ENCODE measurements around the gene COL23A1. TPM values are rescaled to one million over a fixed set of nuclear protein-coding genes. Genes with fewer than 3 reads are reported as not detected.

The COL23A1 gene
- total and polyA plus RNA-seq, 2 experiments from 2014 or later: 1.1 to 5.1 TPM

DNA sequence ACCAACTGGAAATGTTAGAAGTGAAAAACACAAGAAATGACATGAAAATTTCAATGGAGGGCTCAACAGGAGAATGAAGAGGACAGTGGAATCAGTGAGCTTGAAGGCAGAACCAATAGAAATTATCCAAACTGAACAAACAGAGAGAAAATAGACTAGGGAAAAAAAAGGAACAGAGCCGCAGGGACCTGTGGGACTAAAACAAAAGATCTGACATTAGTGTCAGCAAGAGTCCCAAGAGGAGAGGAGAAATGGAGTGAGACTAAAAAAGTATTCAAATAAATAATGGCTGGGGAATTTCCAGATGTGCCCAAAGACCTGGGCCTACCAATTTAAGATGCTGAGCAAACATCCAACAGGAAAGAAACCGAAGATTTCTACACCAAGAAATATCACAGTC is 182.5 kb downstream of the COL23A1 start:
- H3K79me2 ChIP-seq: no peaks in the 10 kb centered on the region
- no peak for TF ChIP-seq EZH2 (IDR thresholded peaks at IDR 0.05; ENCODE audit: borderline replicate concordance)
- no peak for TF ChIP-seq EZH2phosphoT487 (IDR thresholded peaks at IDR 0.05; ENCODE audit: low read depth, severe bottlenecking, unreplicated experiment)
- TF ChIP-seq, protein P1, sequence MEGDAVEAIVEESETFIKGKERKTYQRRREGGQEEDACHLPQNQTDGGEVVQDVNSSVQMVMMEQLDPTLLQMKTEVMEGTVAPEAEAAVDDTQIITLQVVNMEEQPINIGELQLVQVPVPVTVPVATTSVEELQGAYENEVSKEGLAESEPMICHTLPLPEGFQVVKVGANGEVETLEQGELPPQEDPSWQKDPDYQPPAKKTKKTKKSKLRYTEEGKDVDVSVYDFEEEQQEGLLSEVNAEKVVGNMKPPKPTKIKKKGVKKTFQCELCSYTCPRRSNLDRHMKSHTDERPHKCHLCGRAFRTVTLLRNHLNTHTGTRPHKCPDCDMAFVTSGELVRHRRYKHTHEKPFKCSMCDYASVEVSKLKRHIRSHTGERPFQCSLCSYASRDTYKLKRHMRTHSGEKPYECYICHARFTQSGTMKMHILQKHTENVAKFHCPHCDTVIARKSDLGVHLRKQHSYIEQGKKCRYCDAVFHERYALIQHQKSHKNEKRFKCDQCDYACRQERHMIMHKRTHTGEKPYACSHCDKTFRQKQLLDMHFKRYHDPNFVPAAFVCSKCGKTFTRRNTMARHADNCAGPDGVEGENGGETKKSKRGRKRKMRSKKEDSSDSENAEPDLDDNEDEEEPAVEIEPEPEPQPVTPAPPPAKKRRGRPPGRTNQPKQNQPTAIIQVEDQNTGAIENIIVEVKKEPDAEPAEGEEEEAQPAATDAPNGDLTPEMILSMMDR (IDR thresholded peaks at IDR 0.05; ENCODE audit: poor library complexity): no peak
- WGBS (ENCODE audit: low lambda C conversion rate, missing lambda C conversion rate): 95% methylated on average over 2 of the region's 2 CpGs
- H3K4me2 ChIP-seq: no peak overlapping the region
- H3K4me1 ChIP-seq (ENCODE audit: insufficient read depth): no peaks in the 10 kb centered on the region
- no peak overlapping the region for H2AFZ ChIP-seq
- H4K20me1 ChIP-seq (ENCODE audit: insufficient read depth, poor library complexity, severe bottlenecking): no peaks in the 10 kb centered on the region
- DNase-seq (ENCODE audit: low spot score): no peak
- H3K9me2 ChIP-seq (replicated peaks; ENCODE audit: insufficient read depth): peaks cover 2% of the 10 kb centered on the region
- no peak overlapping the region for H3K27ac ChIP-seq
- no peaks in the 10 kb centered on the region for H3K36me3 ChIP-seq (replicated peaks; ENCODE audit: insufficient read depth, low read depth)
- peaks cover 4% of the 10 kb centered on the region for H3K9me3 ChIP-seq (ENCODE audit: low read depth)
- no peak overlapping the region for H3K4me3 ChIP-seq
- H3K27me3 ChIP-seq: no peaks in the 10 kb centered on the region

DNA sequence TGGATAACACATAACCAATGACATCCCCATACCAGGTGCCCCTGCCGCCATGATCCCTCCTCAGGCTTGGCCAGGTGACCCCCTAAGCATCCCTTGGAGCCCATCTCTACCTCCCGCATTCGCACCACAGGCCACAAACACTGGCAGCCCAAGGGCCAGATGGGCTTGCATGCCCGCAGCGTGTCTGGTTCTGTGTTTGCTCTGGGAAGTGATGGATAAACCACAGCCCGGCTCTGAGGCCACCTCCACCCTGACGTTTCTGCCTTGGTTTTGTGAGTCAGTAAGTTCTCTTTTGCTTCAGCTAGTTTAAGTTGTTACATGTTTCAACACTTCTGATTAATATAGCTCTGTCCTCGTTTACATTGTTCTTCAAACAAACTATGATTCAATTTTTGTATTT is 185.2 kb downstream of the COL23A1 start:
- DNase-seq (ENCODE audit: low spot score): peak; percentile 3

DNA sequence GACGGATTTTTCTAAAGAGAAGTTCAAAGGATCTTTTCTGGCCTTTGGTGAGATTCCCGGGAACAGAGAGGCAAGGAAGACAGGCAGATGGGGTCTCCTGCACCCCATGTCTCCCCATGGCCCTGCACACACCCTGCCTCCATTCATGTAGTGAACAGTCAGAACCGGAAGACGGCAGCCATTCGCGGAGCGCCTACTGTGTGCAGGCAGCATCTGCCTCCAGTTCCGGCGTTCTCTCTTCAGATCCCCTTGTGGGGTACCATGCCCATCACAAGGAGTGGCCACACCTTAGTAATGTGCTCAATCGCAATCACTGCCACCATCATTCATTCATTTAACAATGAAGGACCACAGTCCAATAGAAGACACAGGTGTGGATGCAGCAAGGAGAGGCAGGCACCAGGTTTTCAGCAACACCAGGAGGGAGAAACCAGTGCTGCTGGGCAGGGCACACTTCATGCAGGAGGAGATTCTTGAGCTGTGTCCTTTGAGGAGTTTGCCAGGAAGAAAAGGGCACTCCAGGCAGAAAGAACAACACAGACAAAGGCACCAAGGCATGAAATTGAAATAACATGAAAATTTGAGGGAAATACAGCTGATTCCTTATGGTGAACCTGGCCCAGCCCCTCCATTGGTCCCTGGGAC is 186.1 kb downstream of the COL23A1 start:
- no peak overlapping the region for H2AFZ ChIP-seq
- H3K27ac ChIP-seq: no peak overlapping the region
- 97% methylated on average over 10 of the region's 10 CpGs for WGBS (ENCODE audit: low lambda C conversion rate, missing lambda C conversion rate)
- no peak overlapping the region for H3K4me3 ChIP-seq
- H3K9me2 ChIP-seq (replicated peaks; ENCODE audit: insufficient read depth): no peaks in the 10 kb centered on the region
- no peaks in the 10 kb centered on the region for H3K79me2 ChIP-seq
- TF ChIP-seq EZH2 (IDR thresholded peaks at IDR 0.05; ENCODE audit: borderline replicate concordance): no peak
- no peak for TF ChIP-seq EZH2phosphoT487 (IDR thresholded peaks at IDR 0.05; ENCODE audit: low read depth, severe bottlenecking, unreplicated experiment)
- TF ChIP-seq, protein P1 (IDR thresholded peaks at IDR 0.05; ENCODE audit: poor library complexity): no peak
- H3K27me3 ChIP-seq: no peaks in the 10 kb centered on the region
- H3K4me1 ChIP-seq (ENCODE audit: insufficient read depth): no peaks in the 10 kb centered on the region
- no peak overlapping the region for H3K4me2 ChIP-seq
- H3K36me3 ChIP-seq (replicated peaks; ENCODE audit: insufficient read depth, low read depth): no peaks in the 10 kb centered on the region
- peaks cover 4% of the 10 kb centered on the region for H3K9me3 ChIP-seq (ENCODE audit: low read depth)
- no peaks in the 10 kb centered on the region for H4K20me1 ChIP-seq (ENCODE audit: insufficient read depth, poor library complexity, severe bottlenecking)
- DNase-seq (ENCODE audit: low spot score): no peak

More for the DNA sequence above, 185.2 kb downstream of the COL23A1 start:
- no peak overlapping the region for H3K4me2 ChIP-seq
- no peak overlapping the region for H3K4me3 ChIP-seq
- H3K9me3 ChIP-seq (ENCODE audit: low read depth): peaks cover 4% of the 10 kb centered on the region
- H2AFZ ChIP-seq: no peak overlapping the region
- no peaks in the 10 kb centered on the region for H4K20me1 ChIP-seq (ENCODE audit: insufficient read depth, poor library complexity, severe bottlenecking)
- no peak for TF ChIP-seq EZH2phosphoT487 (IDR thresholded peaks at IDR 0.05; ENCODE audit: low read depth, severe bottlenecking, unreplicated experiment)
- TF ChIP-seq, protein P1 (IDR thresholded peaks at IDR 0.05; ENCODE audit: poor library complexity): no peak
- no peak for TF ChIP-seq EZH2 (IDR thresholded peaks at IDR 0.05; ENCODE audit: borderline replicate concordance)
- WGBS (ENCODE audit: low lambda C conversion rate, missing lambda C conversion rate): 79% methylated on average over 8 of the region's 8 CpGs
- H3K27ac ChIP-seq: no peak overlapping the region
- H3K9me2 ChIP-seq (replicated peaks; ENCODE audit: insufficient read depth): no peaks in the 10 kb centered on the region
- H3K36me3 ChIP-seq (replicated peaks; ENCODE audit: insufficient read depth, low read depth): no peaks in the 10 kb centered on the region
- no peaks in the 10 kb centered on the region for H3K4me1 ChIP-seq (ENCODE audit: insufficient read depth)
- no peaks in the 10 kb centered on the region for H3K79me2 ChIP-seq
- H3K27me3 ChIP-seq: no peaks in the 10 kb centered on the region

Data from hepatocyte (in vitro differentiated cells).